CD14-positive monocyte (primary cell): ENCODE results near the gene SRPK2. TPM values are rescaled to one million over a fixed set of nuclear protein-coding genes. Genes with fewer than 3 reads are reported as not detected.

Experiments
- DNase-seq, 3 donors: peaks; one replicate each; pipeline ENCODE4 v3.0.0-alpha.2; 2011 to 2022
- H2AFZ ChIP-seq: 2 replicates; pipeline ENCODE4 v1.6.0; 2012; ENCODE audit warnings: mild to moderate bottlenecking, low read depth, low read length, inconsistent platforms; ENCODE audit not compliant: insufficient read depth, poor library complexity, severe bottlenecking
- H3K27ac ChIP-seq, 2 donors: 1 replicate in 1 of 2; 2 replicates in 1 of 2; pipeline ENCODE4 v1.5.1; 2012 to 2013; ENCODE audit warnings: low read length in 2 of 2, control low read depth in 1 of 2, inconsistent platforms in 1 of 2, low read depth in 1 of 2, mild to moderate bottlenecking in 1 of 2
- H3K27me3 ChIP-seq, 2 donors: one replicate each; pipeline versions ENCODE4 v1.6.0 to v1.6.1; 2011 to 2013; ENCODE audit warnings: low read length in 2 of 2; ENCODE audit not compliant: control insufficient read depth in 2 of 2, insufficient read depth in 2 of 2
- H3K36me3 ChIP-seq, 2 donors: replicated peaks in 1 of 2; 1 replicate in 1 of 2; 2 replicates in 1 of 2; pipeline versions ENCODE4 v1.5.1 to v1.6.1; 2012 to 2013; ENCODE audit warnings: low read length in 2 of 2, control low read depth in 1 of 2, inconsistent platforms in 1 of 2, mild to moderate bottlenecking in 1 of 2; ENCODE audit not compliant: insufficient read depth in 2 of 2, control insufficient read depth in 1 of 2
- H3K4me1 ChIP-seq, 2 donors: 1 replicate in 1 of 2; 2 replicates in 1 of 2; pipeline versions ENCODE4 v1.5.1 to v1.6.1; 2012 to 2013; ENCODE audit warnings: low read length in 2 of 2, control low read depth in 1 of 2, inconsistent platforms in 1 of 2, mild to moderate bottlenecking in 1 of 2, moderate library complexity in 1 of 2; ENCODE audit not compliant: insufficient read depth in 2 of 2, control insufficient read depth in 1 of 2
- H3K4me2 ChIP-seq: replicated peaks from 2 replicates; pipeline ENCODE3; 2012; ENCODE audit warnings: low read length, moderate library complexity, mild to moderate bottlenecking; ENCODE audit not compliant: poor library complexity, severe bottlenecking; ENCODE audit errors: extremely low read depth
- H3K4me3 ChIP-seq, 3 experiments: fragments of 200-600 bp in 1 of 3; sonication (generic) in 1 of 3; replicated peaks in 1 of 3; 1 replicate in 2 of 3; 2 replicates in 1 of 3; pipeline ENCODE4 v1.5.1; 2011 to 2013; ENCODE audit warnings: low read length in 3 of 3, mild to moderate bottlenecking in 3 of 3, control low read depth in 2 of 3, low read depth in 2 of 3, inconsistent platforms in 1 of 3, moderate library complexity in 1 of 3
- H3K79me2 ChIP-seq: 2 replicates; pipeline ENCODE4 v1.6.0; 2012; ENCODE audit warnings: mild to moderate bottlenecking, control low read depth, inconsistent platforms, low read length, moderate library complexity; ENCODE audit not compliant: insufficient read depth
- H3K9ac ChIP-seq: 2 replicates; pipeline ENCODE4 v1.6.0; 2017; ENCODE audit warnings: low read length, mild to moderate bottlenecking; ENCODE audit not compliant: insufficient read depth, poor library complexity, severe bottlenecking
- H3K9me3 ChIP-seq, 2 donors: replicated peaks in 1 of 2; 1 replicate in 1 of 2; 2 replicates in 1 of 2; pipeline versions ENCODE4 v1.5.1 to v1.6.1; 2012 to 2013; ENCODE audit warnings: low read length in 2 of 2, control low read depth in 1 of 2; ENCODE audit not compliant: control insufficient read depth in 1 of 2, insufficient read depth in 1 of 2
- H4K20me1 ChIP-seq: 2 replicates; pipeline ENCODE4 v1.6.0; 2012; ENCODE audit warnings: mild to moderate bottlenecking, low read length, control low read depth, moderate library complexity; ENCODE audit not compliant: insufficient read depth
- H3K27ac Mint-ChIP-seq, 7 donors: one replicate each; pipeline ENCODE4 v1.8.0; 2020; ENCODE audit warnings: mild to moderate bottlenecking in 7 of 7, mixed read lengths in 7 of 7, moderate library complexity in 6 of 7, inconsistent platforms in 2 of 7
- H3K27me3 Mint-ChIP-seq, 3 donors: one replicate each; pipeline ENCODE4 v1.8.0; 2021 to 2022; ENCODE audit warnings: low read depth in 3 of 3, mild to moderate bottlenecking in 3 of 3, mixed read lengths in 3 of 3, moderate library complexity in 3 of 3, inconsistent platforms in 1 of 3
- H3K36me3 Mint-ChIP-seq, 2 donors: one replicate each; pipeline ENCODE4 v1.8.0; 2020; ENCODE audit warnings: mixed read lengths in 2 of 2, inconsistent platforms in 1 of 2, mild to moderate bottlenecking in 1 of 2
- H3K4me1 Mint-ChIP-seq: one replicate; pipeline ENCODE4 v1.8.0; 2020; ENCODE audit warnings: mild to moderate bottlenecking, mixed read lengths
- H3K4me3 Mint-ChIP-seq, 2 donors: one replicate each; pipeline ENCODE4 v1.8.0; 2020; ENCODE audit warnings: mild to moderate bottlenecking in 2 of 2, mixed read lengths in 2 of 2, moderate library complexity in 1 of 2
- H3K9me3 Mint-ChIP-seq, 7 donors: one replicate each; pipeline ENCODE4 v1.8.0; 2020 to 2022; ENCODE audit warnings: mixed read lengths in 7 of 7, mild to moderate bottlenecking in 6 of 7, moderate library complexity in 6 of 7, inconsistent platforms in 2 of 7
- WGBS: methylation state at CpG from one replicate; pipeline ENCODE4 v1.1.5; 2013; ENCODE audit warnings: missing lambda C conversion rate; ENCODE audit not compliant: insufficient coverage; 5-methylcytosine and 5-hydroxymethylcytosine counted together
- intact Hi-C, 2 donors: fragments of 100-400 bp; cut with micrococcal nuclease; formaldehyde crosslinking; loops; one replicate each; pipeline versions ENCODE4 v1.15.0 to v1.15.1; 2023
- polyA plus RNA-seq, 3 donors: library from polyadenylated mRNA; depleted of rRNA in 1 of 3; unstranded in 2 of 3; stranded (reverse) in 1 of 3; fragments of 300-500 nt in 2 of 3; fragments of >200 nt in 1 of 3; fragmentation: Illumina TruSeq in 2 of 3; gene quantifications; 1 replicate in 2 of 3; 2 replicates in 1 of 3; pipeline ENCODE4 v1.2.3, GENCODE V29; 2012 to 2021
- TF ChIP-seq, protein P1 (sequence below): fragments of 200-600 bp; IDR thresholded peaks from one replicate; pipeline ENCODE4 v1.8.0; 2022; ENCODE audit warnings: antibody characterized with exemption, mild to moderate bottlenecking

SRPK2 gene
- polyA plus RNA-seq, 3 donors: 12.6 to 37.7 (median 30.0) TPM

GRCh38 chr7:105230486-105230885, 158.2 kb downstream of the SRPK2 start:
- H4K20me1 ChIP-seq: peaks cover 66% of the 10 kb centered on the region
- TF ChIP-seq, protein P1, sequence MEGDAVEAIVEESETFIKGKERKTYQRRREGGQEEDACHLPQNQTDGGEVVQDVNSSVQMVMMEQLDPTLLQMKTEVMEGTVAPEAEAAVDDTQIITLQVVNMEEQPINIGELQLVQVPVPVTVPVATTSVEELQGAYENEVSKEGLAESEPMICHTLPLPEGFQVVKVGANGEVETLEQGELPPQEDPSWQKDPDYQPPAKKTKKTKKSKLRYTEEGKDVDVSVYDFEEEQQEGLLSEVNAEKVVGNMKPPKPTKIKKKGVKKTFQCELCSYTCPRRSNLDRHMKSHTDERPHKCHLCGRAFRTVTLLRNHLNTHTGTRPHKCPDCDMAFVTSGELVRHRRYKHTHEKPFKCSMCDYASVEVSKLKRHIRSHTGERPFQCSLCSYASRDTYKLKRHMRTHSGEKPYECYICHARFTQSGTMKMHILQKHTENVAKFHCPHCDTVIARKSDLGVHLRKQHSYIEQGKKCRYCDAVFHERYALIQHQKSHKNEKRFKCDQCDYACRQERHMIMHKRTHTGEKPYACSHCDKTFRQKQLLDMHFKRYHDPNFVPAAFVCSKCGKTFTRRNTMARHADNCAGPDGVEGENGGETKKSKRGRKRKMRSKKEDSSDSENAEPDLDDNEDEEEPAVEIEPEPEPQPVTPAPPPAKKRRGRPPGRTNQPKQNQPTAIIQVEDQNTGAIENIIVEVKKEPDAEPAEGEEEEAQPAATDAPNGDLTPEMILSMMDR: no peak
- peaks cover 0 to 8% (median 5%) of the 10 kb centered on the region in 7 donors for H3K9me3 Mint-ChIP-seq

DNA sequence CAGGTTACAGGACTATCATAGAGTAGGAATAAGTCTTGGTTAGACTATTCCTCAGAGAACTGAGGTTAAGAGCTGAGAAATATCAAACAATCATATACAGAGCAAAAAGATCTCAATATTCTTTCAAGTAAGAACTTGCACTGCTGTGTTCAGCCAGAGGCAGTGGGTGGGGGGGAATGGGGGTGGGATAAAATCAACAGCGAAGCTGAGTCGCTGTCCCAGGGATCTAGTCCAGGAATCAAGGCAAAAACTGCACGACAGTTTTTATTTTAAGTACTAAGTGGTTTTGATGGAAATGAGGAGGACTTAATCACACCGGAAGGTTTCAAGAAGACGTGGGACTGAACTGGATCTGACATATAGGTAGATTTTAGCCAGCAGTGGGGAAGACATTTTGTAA, 159.1 kb downstream of the SRPK2 start:
- peaks cover 31% of the 10 kb centered on the region for H3K79me2 ChIP-seq

More at GRCh38 chr7:105230486-105230885, 158.2 kb downstream of the SRPK2 start:
- WGBS: no CpG with 5 or more reads among the region's 3 CpGs
- no peak for DNase-seq
- Mint-ChIP-seq H3K27me3 (peaks cover 0 to 4% (median 0%) of the 10 kb centered on the region in 3 donors), H3K36me3 (peaks cover 20 to 27% of the 10 kb centered on the region in 2 donors), H3K4me3 (no peak overlapping the region), H3K4me1 (peaks cover 5% of the 10 kb centered on the region), H3K27ac (peak overlapping the region in 2 of 7 donors; percentile 6 to 32)
- Histone ChIP-seq H3K4me3 (no peak overlapping the region), H2AFZ (no peak overlapping the region), H3K27ac (no peak overlapping the region), H3K9me3 (peaks cover 0 to 7% of the 10 kb centered on the region in 2 donors), H3K4me1 (peaks cover 0 to under 1% of the 10 kb centered on the region in 2 donors), H3K9ac (no peak overlapping the region), H3K36me3 (peaks cover 0 to 11% of the 10 kb centered on the region in 2 donors), H3K79me2 (peaks cover 25% of the 10 kb centered on the region), H3K4me2 (no peak overlapping the region), H3K27me3 (no peaks in the 10 kb centered on the region)
- intact Hi-C loops: no loop called here

More for the DNA sequence above, 159.1 kb downstream of the SRPK2 start:
- peaks cover 0 to 11% of the 10 kb centered on the region in 2 donors for H3K36me3 ChIP-seq
- TF ChIP-seq, protein P1: no peak
- H3K4me1 Mint-ChIP-seq: peaks cover 10% of the 10 kb centered on the region
- H3K4me3 Mint-ChIP-seq: no peak overlapping the region
- peaks cover 0 to 7% of the 10 kb centered on the region in 2 donors for H3K9me3 ChIP-seq
- no peak for DNase-seq
- no peaks in the 10 kb centered on the region for H3K27me3 ChIP-seq
- 85% methylated on average over 3 of the region's 5 CpGs for WGBS
- intact Hi-C loops: no loop called here
- H3K36me3 Mint-ChIP-seq: peaks cover 20 to 27% of the 10 kb centered on the region in 2 donors
- peaks cover 0 to 3% (median 0%) of the 10 kb centered on the region in 3 donors for H3K27me3 Mint-ChIP-seq
- H3K4me2 ChIP-seq: no peak overlapping the region
- H3K4me3 ChIP-seq: no peak overlapping the region
- no peak overlapping the region for H3K27ac ChIP-seq
- peaks cover 0 to 8% (median 5%) of the 10 kb centered on the region in 7 donors for H3K9me3 Mint-ChIP-seq
- H3K27ac Mint-ChIP-seq: peak overlapping the region in 1 of 7 donors; percentile 58
- peaks cover 65% of the 10 kb centered on the region for H4K20me1 ChIP-seq
- H3K9ac ChIP-seq: no peak overlapping the region
- peaks cover 8 to 9% of the 10 kb centered on the region in 2 donors for H3K4me1 ChIP-seq
- H2AFZ ChIP-seq: no peak overlapping the region
